AG09309 (cell line): ENCODE results near the gene TAPT1.

Experiments
- DNase-seq: peaks from one replicate; pipeline ENCODE4 v3.0.0-alpha.2; 2010; ENCODE audit warnings: low read depth
- H3K4me3 ChIP-seq: 2 replicates; pipeline ENCODE4 v1.5.1; 2011; ENCODE audit warnings: mild to moderate bottlenecking, low read depth, low read length, moderate library complexity; ENCODE audit not compliant: control insufficient read depth
- TF ChIP-seq, protein P1 (sequence below): IDR thresholded peaks from 2 replicates; pipeline ENCODE4 v1.5.1; 2011; ENCODE audit warnings: mild to moderate bottlenecking, low read depth, low read length, inconsistent platforms; ENCODE audit not compliant: insufficient read depth, control insufficient read depth; ENCODE audit errors: missing control alignments

The TAPT1 gene

DNA sequence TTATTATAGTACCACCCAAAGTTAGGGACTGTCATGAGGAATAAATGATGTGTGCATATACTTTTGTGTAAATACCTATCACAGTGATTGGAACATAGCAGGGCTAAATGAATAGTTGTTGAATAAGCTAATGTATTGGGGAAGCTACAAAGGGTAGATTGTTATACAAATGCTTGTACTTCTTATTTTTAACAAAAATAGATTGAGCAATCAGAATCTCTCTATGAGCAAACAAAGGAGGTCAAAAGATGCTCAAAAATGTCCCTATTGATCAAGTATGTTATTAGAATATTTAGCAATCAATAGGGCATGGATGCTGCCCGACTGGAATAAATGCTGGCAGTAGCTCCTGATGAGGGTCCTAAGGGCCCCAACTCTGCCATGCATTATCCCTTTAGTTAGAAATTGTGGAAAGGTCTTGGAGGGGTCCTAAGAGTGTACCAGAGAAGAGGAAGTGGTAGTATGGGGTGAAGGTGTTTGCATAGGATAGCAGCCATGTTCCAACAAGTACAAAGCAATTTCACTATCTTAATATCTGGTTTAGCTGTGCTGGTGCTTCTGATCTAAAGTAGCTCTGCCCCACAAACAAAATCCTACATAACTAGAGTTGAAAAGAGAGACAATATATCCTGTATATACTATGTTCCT is 33.1 kb upstream of the TAPT1 start:
- no peak for DNase-seq
- H3K4me3 ChIP-seq, result no peak overlapping the region
- TF ChIP-seq, protein P1, sequence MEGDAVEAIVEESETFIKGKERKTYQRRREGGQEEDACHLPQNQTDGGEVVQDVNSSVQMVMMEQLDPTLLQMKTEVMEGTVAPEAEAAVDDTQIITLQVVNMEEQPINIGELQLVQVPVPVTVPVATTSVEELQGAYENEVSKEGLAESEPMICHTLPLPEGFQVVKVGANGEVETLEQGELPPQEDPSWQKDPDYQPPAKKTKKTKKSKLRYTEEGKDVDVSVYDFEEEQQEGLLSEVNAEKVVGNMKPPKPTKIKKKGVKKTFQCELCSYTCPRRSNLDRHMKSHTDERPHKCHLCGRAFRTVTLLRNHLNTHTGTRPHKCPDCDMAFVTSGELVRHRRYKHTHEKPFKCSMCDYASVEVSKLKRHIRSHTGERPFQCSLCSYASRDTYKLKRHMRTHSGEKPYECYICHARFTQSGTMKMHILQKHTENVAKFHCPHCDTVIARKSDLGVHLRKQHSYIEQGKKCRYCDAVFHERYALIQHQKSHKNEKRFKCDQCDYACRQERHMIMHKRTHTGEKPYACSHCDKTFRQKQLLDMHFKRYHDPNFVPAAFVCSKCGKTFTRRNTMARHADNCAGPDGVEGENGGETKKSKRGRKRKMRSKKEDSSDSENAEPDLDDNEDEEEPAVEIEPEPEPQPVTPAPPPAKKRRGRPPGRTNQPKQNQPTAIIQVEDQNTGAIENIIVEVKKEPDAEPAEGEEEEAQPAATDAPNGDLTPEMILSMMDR, result no peak

DNA sequence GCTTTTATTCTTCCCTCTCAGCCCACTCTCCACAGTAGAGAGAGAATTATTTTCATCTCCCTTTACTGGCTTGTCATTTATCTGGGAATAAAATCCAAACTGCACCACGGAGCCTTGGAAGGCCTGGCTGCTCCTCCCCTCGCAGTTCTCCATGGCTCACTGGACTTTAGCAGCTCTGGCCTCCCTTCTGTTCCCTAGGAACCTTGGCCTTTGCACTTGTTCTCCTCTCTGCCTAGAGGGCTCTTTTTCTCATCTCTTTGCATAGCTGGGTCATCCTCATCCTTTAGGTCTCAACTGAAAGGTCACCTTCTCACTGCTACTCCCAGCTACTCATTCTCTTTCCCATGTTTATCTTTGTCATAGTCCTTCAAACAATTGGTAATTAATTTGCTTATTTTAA is 31.3 kb upstream of the TAPT1 start:
- DNase-seq, result no peak
- TF ChIP-seq, protein P1, result no peak
- H3K4me3 ChIP-seq, result no peak overlapping the region

DNA sequence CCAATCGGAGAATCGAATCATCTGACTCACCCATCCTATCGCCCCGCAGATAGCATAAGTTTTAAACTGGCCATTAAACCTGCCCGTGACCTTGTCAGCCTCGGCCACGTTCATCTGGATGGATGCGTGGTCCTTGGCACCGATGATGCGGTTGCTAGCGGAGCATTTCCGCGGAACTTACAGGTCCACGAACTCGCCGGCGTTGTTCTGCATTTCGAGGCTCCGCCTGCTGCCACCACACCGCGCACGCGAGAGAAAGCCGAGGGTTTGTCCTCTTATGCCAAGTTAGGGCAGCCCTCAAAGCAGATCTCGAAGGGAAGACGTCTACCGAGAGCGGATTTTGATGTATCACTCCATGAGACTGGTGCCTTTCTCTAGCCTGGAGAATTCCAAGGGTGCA is 30.1 kb upstream of the TAPT1 start:
- DNase-seq, result no peak
- no peak overlapping the region for H3K4me3 ChIP-seq
- TF ChIP-seq, protein P1, result no peak

DNA sequence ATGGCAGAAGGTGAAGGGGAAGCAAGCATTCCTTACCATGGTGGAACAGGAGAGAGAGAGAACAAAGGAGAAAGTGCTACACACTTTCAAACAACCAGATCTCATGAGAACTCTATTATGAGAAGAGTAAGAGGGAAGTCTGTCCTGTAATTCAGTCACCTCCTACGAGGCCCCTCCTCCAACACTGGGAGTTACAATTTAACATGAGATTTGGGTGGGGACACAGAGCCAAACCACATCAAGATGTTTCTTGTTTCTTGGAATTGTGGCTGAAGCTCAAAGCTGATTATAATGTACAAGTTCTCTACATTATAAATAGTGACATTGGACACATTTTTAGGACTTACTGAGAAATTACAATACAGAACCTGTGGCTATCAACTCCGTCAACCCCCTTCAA is 29.5 kb upstream of the TAPT1 start:
- DNase-seq, result no peak
- TF ChIP-seq, protein P1, result no peak
- H3K4me3 ChIP-seq, result no peak overlapping the region

DNA sequence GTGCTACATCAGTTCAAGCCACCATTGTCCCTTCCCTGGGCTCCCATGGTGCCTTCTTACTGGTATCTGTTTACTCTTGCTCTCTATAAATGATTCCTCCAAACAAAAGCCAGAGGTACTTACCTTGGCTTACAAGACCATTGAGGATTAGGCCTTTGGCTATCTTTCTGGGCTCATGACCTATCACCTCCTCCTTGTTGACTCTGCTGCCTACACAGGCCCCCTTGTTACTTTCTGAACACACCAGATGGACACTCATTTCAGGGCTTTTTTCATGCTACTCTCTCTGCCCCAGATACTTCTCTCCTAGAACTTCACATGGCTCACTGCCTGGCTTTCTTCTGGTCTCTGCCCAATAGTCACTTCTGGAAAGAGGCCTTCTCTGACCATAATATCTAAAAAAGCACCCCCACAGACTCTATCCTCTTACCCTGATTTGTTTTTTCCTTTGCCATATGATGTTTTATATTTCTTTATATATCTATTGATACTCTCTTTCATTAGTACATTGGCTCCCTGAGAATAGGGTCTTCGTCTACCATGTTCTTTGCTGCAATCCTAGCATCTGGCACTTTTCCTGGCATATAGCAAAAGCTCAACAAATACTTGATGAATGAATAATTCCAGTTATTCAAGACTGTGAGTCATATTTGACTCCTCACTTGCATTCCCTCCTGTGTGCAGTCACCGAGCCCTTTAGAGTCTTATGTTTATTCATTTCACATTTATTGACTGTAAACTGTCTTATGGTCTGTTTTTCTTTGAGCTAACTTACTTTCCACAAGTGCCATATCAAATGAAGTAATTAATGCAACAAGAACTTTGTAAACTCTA is 27.1 kb upstream of the TAPT1 start:
- DNase-seq, result peak; percentile 63
- no peak overlapping the region for H3K4me3 ChIP-seq
- TF ChIP-seq, protein P1, result no peak

DNA sequence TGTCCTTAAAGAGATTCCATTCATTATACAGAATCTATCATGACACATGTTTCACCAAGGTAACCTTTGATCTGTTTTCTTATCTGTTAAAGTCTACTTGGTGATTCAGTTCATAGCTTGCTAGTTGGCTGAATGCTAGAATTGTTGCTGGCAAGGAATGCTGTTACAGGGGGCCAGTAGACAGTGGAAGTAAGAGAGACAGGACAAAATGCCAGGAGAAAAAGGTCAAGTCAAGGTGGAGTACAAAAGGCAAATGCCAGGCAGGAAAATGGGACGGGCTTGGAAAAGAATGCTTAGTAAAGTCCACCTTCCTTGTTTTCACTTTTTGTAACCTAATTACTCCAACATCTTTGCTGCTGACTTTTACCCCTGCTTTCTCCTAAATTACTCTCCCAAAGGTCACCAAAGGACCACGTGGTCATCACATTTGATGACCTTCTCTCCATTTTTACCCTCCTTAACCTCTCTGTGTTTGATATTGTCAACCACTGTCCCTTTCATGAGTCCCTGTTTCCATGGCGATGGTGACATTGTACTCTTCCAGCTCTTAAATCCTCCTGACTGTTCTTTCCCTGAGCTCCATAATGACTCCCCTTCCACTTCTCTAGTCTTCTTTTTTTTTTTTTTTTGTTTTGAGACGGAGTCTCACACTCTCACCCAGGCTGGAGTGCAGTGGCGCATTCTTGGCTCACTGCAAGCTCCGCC is 24.5 kb upstream of the TAPT1 start:
- no peak for DNase-seq
- H3K4me3 ChIP-seq, result no peak overlapping the region
- TF ChIP-seq, protein P1, result no peak
